Measurements from ENCODE around the gene SRP68.
"Not testable (repeated sequence)": the region's sequence is repeated elsewhere in the genome, so short reads cannot be mapped to it uniquely, and the experiment has no call there.

SRP68 gene

GRCh38 chr17:76077584-76078110 is 5.3 kb upstream of the SRP68 start:
- in situ Hi-C loops (cut with MboI; ENCODE audit: low sequenced_read_pairs), result no loop called here

GRCh38 chr17:76076765-76077583 is 4.7 kb upstream of the SRP68 start:
- in situ Hi-C loops (cut with MboI; ENCODE audit: low sequenced_read_pairs), result no loop called here

- in situ Hi-C loops (cut with MboI; ENCODE audit: low sequenced_read_pairs), result no loop called here
These were observed 3.9 kb upstream of the SRP68 start for GRCh38 chr17:76076146-76076764.

- in situ Hi-C loops (cut with MboI; ENCODE audit: low sequenced_read_pairs), result no loop called here
These were observed 3.2 kb upstream of the SRP68 start for GRCh38 chr17:76075364-76076145.

GRCh38 chr17:76074390-76075363 is 2.4 kb upstream of the SRP68 start, which contains the start of gene GALR2:
Gene GALR2 (plus strand): TSS chr17:76074781. CDS start chr17:76074884, 103 bp downstream.
- in situ Hi-C loops (cut with MboI; ENCODE audit: low sequenced_read_pairs), result no loop called here

- in situ Hi-C loops (cut with MboI; ENCODE audit: low sequenced_read_pairs), result no loop called here
These were observed 678 bp downstream of the SRP68 start for GRCh38 chr17:76071531-76072147.

GRCh38 chr17:76065775-76066174 is 6.5 kb downstream of the SRP68 start:
- in situ Hi-C loops (cut with MboI; ENCODE audit: low sequenced_read_pairs), result no loop called here

GRCh38 chr17:76063875-76064546 is 8.3 kb downstream of the SRP68 start:
- in situ Hi-C loops (cut with MboI; ENCODE audit: low sequenced_read_pairs), result no loop called here

- in situ Hi-C loops (cut with MboI; ENCODE audit: low sequenced_read_pairs), result not testable (repeated sequence)
These were observed 14.1 kb downstream of the SRP68 start for GRCh38 chr17:76058264-76058663.

GRCh38 chr17:76056882-76057281 is 15.4 kb downstream of the SRP68 start:
- in situ Hi-C loops (cut with MboI; ENCODE audit: low sequenced_read_pairs), result no loop called here

GRCh38 chr17:76054112-76054476 is 18.2 kb downstream of the SRP68 start:
- in situ Hi-C loops (cut with MboI; ENCODE audit: low sequenced_read_pairs), result no loop called here

- in situ Hi-C loops (cut with MboI; ENCODE audit: low sequenced_read_pairs), result no loop called here
These were observed 18.8 kb downstream of the SRP68 start for GRCh38 chr17:76053246-76054111.

- in situ Hi-C loops (cut with MboI; ENCODE audit: low sequenced_read_pairs), result no loop called here
These were observed 20.8 kb downstream of the SRP68 start for GRCh38 chr17:76051561-76051960.

GRCh38 chr17:76050538-76051467 is 21.5 kb downstream of the SRP68 start:
- in situ Hi-C loops (cut with MboI; ENCODE audit: low sequenced_read_pairs), result no loop called here

- in situ Hi-C loops (cut with MboI; ENCODE audit: low sequenced_read_pairs), result no loop called here
These were observed 22.3 kb downstream of the SRP68 start for GRCh38 chr17:76049836-76050537.

- in situ Hi-C loops (cut with MboI; ENCODE audit: low sequenced_read_pairs), result no loop called here
These were observed 23.1 kb downstream of the SRP68 start for GRCh38 chr17:76049239-76049638.

GRCh38 chr17:76048711-76049110 is 23.6 kb downstream of the SRP68 start:
- in situ Hi-C loops (cut with MboI; ENCODE audit: low sequenced_read_pairs), result no loop called here

Measured in HL-60/S4 treated with phorbol 12-myristate 13-acetate at 8.2 ng/mL for 4 days and 3 days (cell line).